Measurements from ENCODE around the gene OR5H15.
"Not testable (repeated sequence)": the region's sequence is repeated elsewhere in the genome, so short reads cannot be mapped to it uniquely, and the experiment has no call there.

The OR5H15 gene

GRCh38 chr3:98166396-98166795 is at the start of gene OR5H15:
OR5H15 (plus strand) TSS chr3:98166696; CDS start chr3:98168700, 2,004 bp downstream.
- H3K9ac ChIP-seq, result no peak within 1 kb of the TSS
- H3K27ac ChIP-seq, result no peak within 1 kb of the TSS
- H3K36me3 ChIP-seq (ENCODE audit: control insufficient read depth, insufficient read depth, low read length), result no peaks in the 10 kb centered on the region
- H2AFZ ChIP-seq, result no peak within 1 kb of the TSS
- H3K4me1 ChIP-seq, result no peaks in the 10 kb centered on the region
- H3K79me2 ChIP-seq, result no peaks in the 10 kb centered on the region
- H3K4me3 ChIP-seq (ENCODE audit: low read depth, low read length), result no peak within 1 kb of the TSS
- H3K9me3 ChIP-seq (ENCODE audit: control insufficient read depth, low read length), result no peaks in the 10 kb centered on the region
- H3K4me2 ChIP-seq (ENCODE audit: low read length), result no peak within 1 kb of the TSS
- TF ChIP-seq CTCF (IDR thresholded peaks at IDR 0.05), result no peak
- H3K27me3 ChIP-seq (ENCODE audit: control insufficient read depth, insufficient read depth, low read length), result no peaks in the 10 kb centered on the region

GRCh38 chr3:98130421-98130820 is 36.1 kb upstream of the OR5H15 start, which contains the start of gene OR5H1:
OR5H1 (plus strand) TSS chr3:98130721; CDS start chr3:98132698, 1,977 bp downstream.
- H3K4me2 ChIP-seq (ENCODE audit: low read length), result no peak within 1 kb of the TSS
- H3K27ac ChIP-seq, result no peak within 1 kb of the TSS
- H3K4me1 ChIP-seq, result no peaks in the 10 kb centered on the region
- H3K4me3 ChIP-seq (ENCODE audit: low read depth, low read length), result no peak within 1 kb of the TSS
- H3K27me3 ChIP-seq (ENCODE audit: control insufficient read depth, insufficient read depth, low read length), result no peaks in the 10 kb centered on the region
- H3K9me3 ChIP-seq (ENCODE audit: control insufficient read depth, low read length), result no peaks in the 10 kb centered on the region
- TF ChIP-seq CTCF (IDR thresholded peaks at IDR 0.05), result no peak
- H3K9ac ChIP-seq, result no peak within 1 kb of the TSS
- no peaks in the 10 kb centered on the region for H3K36me3 ChIP-seq (ENCODE audit: control insufficient read depth, insufficient read depth, low read length)
- H2AFZ ChIP-seq, result no peak within 1 kb of the TSS
- no peaks in the 10 kb centered on the region for H3K79me2 ChIP-seq

- H3K36me3 ChIP-seq (ENCODE audit: control insufficient read depth, insufficient read depth, low read length), result no peaks in the 10 kb centered on the region
- no peaks in the 10 kb centered on the region for H3K9me3 ChIP-seq (ENCODE audit: control insufficient read depth, low read length)
- H3K27ac ChIP-seq, result no peak overlapping the region
- no peaks in the 10 kb centered on the region for H3K27me3 ChIP-seq (ENCODE audit: control insufficient read depth, insufficient read depth, low read length)
- no peaks in the 10 kb centered on the region for H3K79me2 ChIP-seq
- peak overlapping the region; percentile 35 for H2AFZ ChIP-seq
- H3K9ac ChIP-seq, result no peak overlapping the region
- no peak overlapping the region for H3K4me2 ChIP-seq (ENCODE audit: low read length)
- H3K4me1 ChIP-seq, result no peaks in the 10 kb centered on the region
- no peak for TF ChIP-seq CTCF (IDR thresholded peaks at IDR 0.05)
- H3K4me3 ChIP-seq (ENCODE audit: low read depth, low read length), result no peak overlapping the region
Observed at GRCh38 chr3:98136631-98137030, 29.9 kb upstream of the OR5H15 start.

- not testable (repeated sequence) for H3K79me2 ChIP-seq; H3K4me2 ChIP-seq (ENCODE audit: low read length); H3K9ac ChIP-seq; H3K27me3 ChIP-seq (ENCODE audit: control insufficient read depth, insufficient read depth, low read length); H2AFZ ChIP-seq; H3K27ac ChIP-seq; H3K4me1 ChIP-seq; H3K4me3 ChIP-seq (ENCODE audit: low read depth, low read length); H3K9me3 ChIP-seq (ENCODE audit: control insufficient read depth, low read length); H3K36me3 ChIP-seq (ENCODE audit: control insufficient read depth, insufficient read depth, low read length)
Observed at GRCh38 chr3:98137826-98138557, 28.5 kb upstream of the OR5H15 start.

GRCh38 chr3:98140531-98140930 is 26.0 kb upstream of the OR5H15 start:
- Histone ChIP-seq H3K9ac (no peak overlapping the region), H3K4me2 (ENCODE audit: low read length) (no peak overlapping the region), H3K36me3 (ENCODE audit: control insufficient read depth, insufficient read depth, low read length) (no peaks in the 10 kb centered on the region), H3K27ac (no peak overlapping the region), H3K4me1 (no peaks in the 10 kb centered on the region), H3K9me3 (ENCODE audit: control insufficient read depth, low read length) (no peaks in the 10 kb centered on the region), H2AFZ (no peak overlapping the region), H3K4me3 (ENCODE audit: low read depth, low read length) (no peak overlapping the region), H3K27me3 (ENCODE audit: control insufficient read depth, insufficient read depth, low read length) (no peaks in the 10 kb centered on the region), H3K79me2 (no peaks in the 10 kb centered on the region)
- no peak for TF ChIP-seq CTCF (IDR thresholded peaks at IDR 0.05)

Measured in parathyroid adenoma (tissue), 2 donors.